AG08396 (cell line): ENCODE measurements around the gene L3HYPDH.
A peak's percentile ranks its signal among the peaks of the same experiment; 100 is the strongest.
"Not testable (repeated sequence)": the region's sequence is repeated elsewhere in the genome, so short reads cannot be mapped to it uniquely, and the experiment has no call there.

Experiments used
- DNase-seq: peaks from one replicate; pipeline ENCODE4 v3.0.0; 2012; ENCODE audit warnings: low spot score, mixed read lengths

Gene L3HYPDH

GRCh38 chr14:59478540-59478939 is 5.7 kb downstream of the L3HYPDH start:
- DNase-seq, result no peak

DNA sequence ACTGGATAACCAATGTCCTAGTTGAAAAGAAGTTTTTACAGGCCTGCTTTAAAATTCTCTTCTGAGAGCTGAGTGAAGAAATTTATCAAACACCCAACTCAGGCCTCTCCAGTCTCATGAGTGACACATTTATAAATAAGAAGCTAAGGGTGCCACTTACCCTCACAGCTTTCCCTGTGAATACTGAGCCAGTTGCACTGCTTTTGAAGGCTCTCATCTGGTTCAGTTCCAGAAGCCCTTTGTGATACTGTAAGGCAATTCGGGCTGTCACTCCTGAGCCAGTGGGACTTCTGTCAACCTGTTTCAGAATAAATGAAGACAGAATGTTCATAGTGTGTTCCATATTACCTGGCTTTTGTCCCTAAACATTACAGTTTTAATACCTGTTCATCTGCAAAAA is 8.5 kb downstream of the L3HYPDH start:
- DNase-seq, result no peak

- DNase-seq, result no peak
Observed at GRCh38 chr14:59474172-59474571, 10.0 kb downstream of the L3HYPDH start.

DNA sequence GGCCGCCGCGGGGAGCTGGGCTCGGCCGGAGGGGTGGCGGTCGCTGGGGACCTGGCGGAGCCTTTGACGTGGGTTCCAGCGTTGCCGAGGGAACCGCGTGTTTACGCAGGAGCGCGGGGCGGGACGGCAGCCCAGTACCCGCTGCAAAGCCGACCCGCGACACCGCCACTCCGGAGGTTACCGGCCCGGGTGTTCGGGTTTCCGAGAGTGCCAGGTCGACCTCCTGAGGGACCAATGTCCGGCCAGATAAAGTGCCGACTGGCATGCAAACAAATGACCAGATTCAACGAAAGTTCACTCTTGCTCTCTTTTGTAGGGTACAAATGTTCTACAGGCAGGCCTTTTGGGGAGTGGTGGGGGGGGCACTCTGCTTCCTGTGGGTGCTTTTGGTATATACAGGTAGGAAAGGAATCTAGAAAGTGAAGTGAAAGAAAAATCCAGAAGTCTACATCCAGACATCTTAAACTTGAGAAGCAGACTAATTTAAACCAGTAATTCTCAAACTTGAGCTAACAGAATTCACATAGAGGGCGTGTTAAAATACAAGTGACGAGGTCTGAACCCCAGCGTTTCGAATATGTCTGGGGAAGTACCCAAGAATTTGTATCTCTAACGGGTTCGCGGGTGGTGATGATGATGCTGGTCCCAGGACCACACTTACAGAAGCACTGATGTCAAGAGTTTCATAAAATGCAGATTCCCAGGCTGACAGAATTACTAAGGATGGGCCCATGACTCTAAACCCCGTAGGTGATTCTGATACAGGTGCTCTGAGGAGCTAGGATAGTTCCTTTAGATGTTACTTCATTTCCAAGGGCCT is 18.7 kb downstream of the L3HYPDH start, which contains the start of gene GPR135:
Gene GPR135, minus strand, starts transcription at position 65 of the 820 bp plus-strand sequence. CDS start 154 bp downstream, outside the sequence.
- peak; percentile 8 for DNase-seq

- DNase-seq, result peak; percentile 77
Observed at GRCh38 chr14:59464486-59465315, 19.5 kb downstream of the L3HYPDH start.

DNA sequence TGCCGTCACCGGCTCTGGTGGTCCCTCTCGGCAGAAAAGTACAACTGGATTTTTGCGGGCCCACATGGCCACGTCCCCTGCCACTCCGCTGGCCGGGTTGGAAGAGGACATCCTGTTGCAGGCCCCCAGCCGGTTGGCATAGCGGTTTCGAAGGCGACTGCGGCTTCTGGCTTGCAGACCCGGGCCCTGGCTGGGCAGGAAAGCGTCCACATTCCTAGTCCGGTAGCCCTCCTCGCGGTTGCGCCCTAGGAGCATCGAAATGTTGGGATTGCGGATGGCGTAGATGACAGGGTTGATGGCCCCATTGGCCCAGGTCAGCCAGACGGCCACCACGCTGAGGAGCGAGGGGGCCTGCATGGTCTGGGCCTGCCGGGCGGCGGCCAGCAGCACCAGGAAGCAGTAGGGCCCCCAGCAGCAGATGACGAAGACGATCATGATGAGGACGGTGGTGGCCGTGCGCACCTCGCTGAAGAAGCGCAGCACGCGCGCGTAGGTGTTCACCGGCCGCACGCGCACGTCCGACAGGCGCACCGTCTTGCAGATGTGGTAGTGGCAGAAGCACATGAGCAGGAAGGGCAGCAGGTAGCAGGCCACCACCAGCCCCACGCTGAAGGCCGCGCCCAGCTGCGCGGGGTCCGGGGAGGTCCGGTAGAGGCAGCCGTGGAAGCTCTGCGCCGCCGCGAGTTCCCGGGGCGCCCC is 20.3 kb downstream of the L3HYPDH start:
- DNase-seq, result no peak

- DNase-seq, result no peak
Observed at GRCh38 chr14:59461891-59462290, 22.3 kb downstream of the L3HYPDH start.

GRCh38 chr14:59460378-59460777 is 23.8 kb downstream of the L3HYPDH start:
- DNase-seq, result no peak

DNA sequence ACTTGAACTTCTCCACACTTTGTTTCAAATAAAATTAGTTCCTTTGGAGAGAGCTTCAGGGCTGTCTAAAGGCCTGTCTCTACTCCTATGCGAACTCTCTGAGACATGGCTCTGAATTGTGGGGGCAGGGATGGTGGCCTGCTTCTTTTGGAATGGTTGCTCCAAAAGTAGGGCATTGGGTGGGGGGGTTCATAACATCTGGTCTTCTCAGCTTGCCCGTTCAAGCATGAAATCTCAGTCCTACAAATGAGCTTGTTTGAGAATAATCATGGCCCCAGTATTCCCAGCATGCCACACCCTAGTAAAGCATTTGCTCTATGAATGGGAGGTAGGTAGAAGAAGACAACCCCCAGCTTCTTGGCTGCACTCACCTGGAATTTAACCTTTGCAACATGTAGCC is 25.7 kb downstream of the L3HYPDH start:
- DNase-seq, result no peak

DNA sequence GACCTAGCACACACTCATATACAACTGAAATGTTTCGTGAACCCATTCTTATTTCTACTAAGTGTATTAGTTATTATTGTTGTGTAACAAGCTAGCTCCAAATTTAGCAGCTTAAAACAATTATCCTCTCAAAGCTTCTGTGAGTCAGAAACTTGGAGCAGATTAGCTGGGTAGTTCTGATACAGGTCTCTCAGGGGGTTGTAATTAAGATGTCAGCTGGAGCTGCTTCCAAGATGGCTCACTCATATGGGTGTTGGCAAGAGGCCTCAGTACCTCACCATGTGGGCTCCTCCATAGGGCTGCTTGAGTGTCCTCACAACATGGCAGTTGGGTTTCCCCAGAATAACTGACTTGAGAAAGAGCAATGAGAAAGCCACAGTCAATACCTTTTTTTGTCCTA is 28.8 kb downstream of the L3HYPDH start:
- DNase-seq, result no peak

GRCh38 chr14:59454139-59454538 is 30.1 kb downstream of the L3HYPDH start:
- DNase-seq, result peak; percentile 79

DNA sequence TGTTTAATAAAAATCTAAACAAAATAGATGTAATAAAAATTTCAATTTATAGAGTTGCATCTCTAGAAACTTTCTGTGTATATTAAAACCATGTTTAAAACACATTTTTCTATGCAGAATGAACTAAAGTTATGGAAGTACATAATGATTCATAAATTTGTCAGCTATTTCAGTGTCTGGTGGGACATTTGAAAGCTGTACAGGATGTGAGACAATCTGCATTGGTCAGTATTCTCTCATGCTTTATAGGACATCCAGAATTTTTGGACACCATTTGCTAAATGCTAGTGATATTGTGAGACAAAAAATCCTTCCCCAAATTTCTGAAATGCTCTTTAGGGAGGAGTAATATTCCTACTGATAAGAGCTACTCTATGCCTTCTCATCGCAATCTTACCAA is 32.4 kb downstream of the L3HYPDH start:
- no peak for DNase-seq

GRCh38 chr14:59450716-59451115 is 33.5 kb downstream of the L3HYPDH start:
- DNase-seq, result no peak

DNA sequence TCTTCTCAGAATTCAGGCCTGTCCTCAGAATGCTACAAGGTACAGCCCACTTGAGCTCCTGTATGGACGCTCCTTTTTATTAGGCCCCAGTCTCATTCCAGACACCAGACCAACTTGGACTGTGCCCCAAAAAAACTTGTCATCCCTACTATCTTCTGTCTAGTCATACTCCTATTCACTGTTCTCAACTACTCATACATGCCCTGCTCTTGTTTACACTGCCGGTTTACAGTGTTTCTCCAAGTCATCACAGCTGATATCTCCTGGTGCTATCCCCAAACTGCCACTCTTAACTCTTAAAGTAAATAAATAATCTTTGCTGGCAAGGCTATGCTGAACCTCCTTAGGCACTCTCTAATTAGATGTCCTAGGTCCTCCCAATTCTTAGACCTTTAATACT is 35.5 kb downstream of the L3HYPDH start:
- not testable (repeated sequence) for DNase-seq

DNA sequence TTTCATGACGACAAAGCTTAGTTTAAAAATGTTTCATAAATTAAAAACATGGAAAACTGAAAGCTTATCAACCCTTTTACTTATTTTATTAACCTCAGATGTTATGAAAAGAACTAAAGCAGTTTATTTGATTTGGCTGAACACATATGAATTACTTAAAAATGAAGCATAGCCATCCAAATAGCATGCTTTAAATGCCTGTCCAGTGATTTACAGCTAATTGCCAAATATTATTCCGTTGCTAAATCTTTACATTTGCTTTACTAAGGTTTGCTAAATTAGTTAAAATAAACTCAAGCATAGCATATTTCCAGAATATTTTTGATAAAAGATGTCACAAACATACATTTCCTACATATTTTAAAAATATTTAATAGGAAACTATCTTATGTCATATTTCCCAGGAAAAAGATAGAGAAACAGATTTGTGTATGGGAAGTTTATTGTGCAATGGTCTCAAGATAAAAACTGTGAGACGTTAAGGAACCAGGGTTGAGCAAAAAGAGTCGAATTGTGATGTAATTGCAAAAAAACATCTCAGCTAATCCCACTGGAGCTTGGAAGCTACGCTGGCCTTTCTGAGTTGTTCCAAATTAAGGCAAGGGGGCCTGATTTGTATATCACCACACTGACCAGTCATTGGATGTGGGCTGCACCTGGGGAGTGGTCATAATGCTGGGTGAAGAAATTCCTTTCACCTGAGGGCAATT is 44.8 kb downstream of the L3HYPDH start:
- no peak for DNase-seq

- DNase-seq, result no peak
Observed at GRCh38 chr14:59438195-59438647, 46.0 kb downstream of the L3HYPDH start.

DNA sequence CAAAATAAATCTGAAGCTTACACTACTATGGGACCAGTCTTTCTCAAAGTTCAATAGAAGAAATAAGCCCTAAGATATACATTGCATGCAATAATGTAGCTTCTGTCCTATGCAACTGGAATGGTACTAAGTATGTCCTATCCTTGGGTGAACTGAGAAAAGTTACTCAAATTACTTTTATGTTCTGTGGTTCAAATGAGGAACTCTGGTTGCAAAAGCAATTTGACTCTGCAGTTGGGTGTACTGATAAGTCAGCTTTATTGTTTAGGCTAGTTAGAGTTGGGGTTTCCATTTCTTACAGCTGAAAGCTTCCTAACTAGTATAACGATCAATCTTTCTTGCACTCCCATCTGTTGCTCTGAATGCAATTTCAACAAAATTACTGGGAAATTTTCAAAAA is 48.2 kb downstream of the L3HYPDH start:
- no peak for DNase-seq

GRCh38 chr14:59435101-59435500 is 49.1 kb downstream of the L3HYPDH start:
- DNase-seq, result no peak

DNA sequence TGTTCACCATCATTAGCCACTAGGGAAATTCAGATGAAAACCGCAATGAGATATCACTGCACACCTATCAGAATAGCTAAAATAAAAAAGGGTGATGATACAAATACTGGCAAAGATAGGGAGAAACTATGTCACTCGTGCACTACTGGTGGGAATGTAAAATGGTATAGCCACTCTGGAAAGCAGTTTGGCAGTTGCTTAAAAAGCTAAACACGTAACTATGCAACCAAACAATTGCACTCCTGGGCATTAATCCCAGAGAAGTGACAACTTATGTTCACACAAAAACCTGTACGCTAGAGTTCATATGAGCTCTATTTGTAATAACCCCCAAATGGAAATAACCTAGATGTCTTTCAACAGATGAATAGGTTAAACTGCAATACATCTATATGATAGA is 54.4 kb downstream of the L3HYPDH start:
- no peak for DNase-seq

DNA sequence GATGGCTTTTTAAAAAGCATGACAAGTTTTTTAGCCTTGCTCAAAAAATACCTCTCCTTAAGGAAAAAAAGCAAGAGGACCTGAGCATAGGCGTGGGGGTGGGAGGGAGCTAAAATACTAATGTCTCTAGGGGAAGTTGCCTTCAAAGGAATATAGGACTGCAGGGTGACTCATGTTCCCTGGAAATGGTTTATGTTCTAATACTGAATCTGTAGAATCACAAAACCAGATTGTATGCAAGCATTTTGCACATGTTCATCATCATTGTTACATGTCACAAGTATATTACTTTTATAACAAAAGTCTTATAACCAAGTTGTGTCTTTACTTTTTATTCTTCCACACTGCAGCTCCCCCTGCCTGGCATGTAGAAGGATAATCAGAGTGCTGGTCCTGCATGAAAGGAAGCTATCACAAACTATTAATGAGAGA is 55.6 kb downstream of the L3HYPDH start:
- no peak for DNase-seq
